ENCODE data around the gene PCLO. TPM values are rescaled to one million over a fixed set of nuclear protein-coding genes. Genes with fewer than 3 reads are reported as not detected.

The PCLO gene
- total RNA-seq, 1 donor from 2014 or later, result 10.8 TPM

GRCh38 chr7:83119026-83119382 lies 43.7 kb downstream of the PCLO start:
- intact Hi-C loops (cut with DNase I), result no loop called here
- H3K27me3 ChIP-seq, result no peaks in the 10 kb centered on the region
- H3K4me3 ChIP-seq, result no peak overlapping the region
- H3K9me3 ChIP-seq, result peaks cover 7% of the 10 kb centered on the region
- H3K27ac ChIP-seq, result no peak overlapping the region
- TF ChIP-seq POLR2AphosphoS5 (IDR thresholded peaks at IDR 0.05; ENCODE audit: insufficient read depth in 1 of 2, low read depth in 1 of 2) (no peak), CTCF (IDR thresholded peaks at IDR 0.05) (no peak), POLR2A (IDR thresholded peaks at IDR 0.05) (no peak)
- H3K4me1 ChIP-seq, result no peaks in the 10 kb centered on the region
- no peak for DNase-seq (ENCODE audit: extremely low spot score in 2 of 2)
- no peaks in the 10 kb centered on the region for H3K36me3 ChIP-seq

GRCh38 chr7:83118347-83119025 lies 44.2 kb downstream of the PCLO start:
- DNase-seq (ENCODE audit: extremely low spot score in 2 of 2), result no peak
- Histone ChIP-seq H3K4me3 (no peak overlapping the region), H3K9me3 (peaks cover 6% of the 10 kb centered on the region), H3K36me3 (no peaks in the 10 kb centered on the region), H3K27ac (no peak overlapping the region), H3K4me1 (no peaks in the 10 kb centered on the region), H3K27me3 (no peaks in the 10 kb centered on the region)
- intact Hi-C loops (cut with DNase I), result no loop called here
- TF ChIP-seq POLR2AphosphoS5 (IDR thresholded peaks at IDR 0.05; ENCODE audit: insufficient read depth in 1 of 2, low read depth in 1 of 2), result no peak
- TF ChIP-seq CTCF (IDR thresholded peaks at IDR 0.05), result no peak
- no peak for TF ChIP-seq POLR2A (IDR thresholded peaks at IDR 0.05)

GRCh38 chr7:83117466-83117865 lies 45.2 kb downstream of the PCLO start:
- TF ChIP-seq POLR2A (IDR thresholded peaks at IDR 0.05) (no peak), POLR2AphosphoS5 (IDR thresholded peaks at IDR 0.05; ENCODE audit: insufficient read depth in 1 of 2, low read depth in 1 of 2) (no peak), CTCF (IDR thresholded peaks at IDR 0.05) (no peak)
- Histone ChIP-seq H3K27me3 (no peaks in the 10 kb centered on the region), H3K9me3 (peaks cover 4% of the 10 kb centered on the region), H3K27ac (no peak overlapping the region), H3K36me3 (no peaks in the 10 kb centered on the region), H3K4me1 (no peaks in the 10 kb centered on the region), H3K4me3 (no peak overlapping the region)
- intact Hi-C loops (cut with DNase I), result no loop called here
- no peak for DNase-seq (ENCODE audit: extremely low spot score in 2 of 2)

GRCh38 chr7:83111391-83111790 lies 51.3 kb downstream of the PCLO start:
- Histone ChIP-seq H3K27me3 (no peaks in the 10 kb centered on the region), H3K27ac (no peak overlapping the region), H3K4me1 (no peaks in the 10 kb centered on the region), H3K9me3 (no peaks in the 10 kb centered on the region), H3K4me3 (no peak overlapping the region), H3K36me3 (no peaks in the 10 kb centered on the region)
- intact Hi-C loops (cut with DNase I), result no loop called here
- TF ChIP-seq POLR2AphosphoS5 (IDR thresholded peaks at IDR 0.05; ENCODE audit: insufficient read depth in 1 of 2, low read depth in 1 of 2), result no peak
- no peak for TF ChIP-seq POLR2A (IDR thresholded peaks at IDR 0.05)
- no peak for TF ChIP-seq CTCF (IDR thresholded peaks at IDR 0.05)
- DNase-seq (ENCODE audit: extremely low spot score in 2 of 2), result no peak

GRCh38 chr7:83109352-83109751 lies 53.3 kb downstream of the PCLO start:
- Histone ChIP-seq H3K9me3 (no peaks in the 10 kb centered on the region), H3K27me3 (no peaks in the 10 kb centered on the region), H3K36me3 (no peaks in the 10 kb centered on the region), H3K4me3 (no peak overlapping the region), H3K27ac (no peak overlapping the region), H3K4me1 (no peaks in the 10 kb centered on the region)
- DNase-seq (ENCODE audit: extremely low spot score in 2 of 2), result no peak
- TF ChIP-seq POLR2AphosphoS5 (IDR thresholded peaks at IDR 0.05; ENCODE audit: insufficient read depth in 1 of 2, low read depth in 1 of 2) (no peak), POLR2A (IDR thresholded peaks at IDR 0.05) (no peak), CTCF (IDR thresholded peaks at IDR 0.05) (no peak)
- intact Hi-C loops (cut with DNase I), result no loop called here

Measured in vagina (tissue), 2 donors.